Measurements from ENCODE around the gene RAB3GAP1.
"Not testable (repeated sequence)": the region's sequence is repeated elsewhere in the genome, so short reads cannot be mapped to it uniquely, and the experiment has no call there.

Gene RAB3GAP1

GRCh38 chr2:135093193-135093592 is 41.1 kb downstream of the RAB3GAP1 start:
- H3K27me3 ChIP-seq (ENCODE audit: insufficient read depth, low read length), result no peaks in the 10 kb centered on the region
- H3K9ac ChIP-seq (ENCODE audit: low read depth, low read length), result no peak overlapping the region
- H3K36me3 ChIP-seq (ENCODE audit: insufficient read depth, low read length), result peaks cover 29% of the 10 kb centered on the region
- H3K9me3 ChIP-seq (ENCODE audit: insufficient read depth, low read depth, low read length), result no peaks in the 10 kb centered on the region
- no peak overlapping the region for H3K4me3 ChIP-seq (ENCODE audit: low read length)
- no peak overlapping the region for H3K27ac ChIP-seq (ENCODE audit: low read depth, low read length)
- H3K4me1 ChIP-seq (ENCODE audit: insufficient read depth, low read length), result no peaks in the 10 kb centered on the region

- Histone ChIP-seq H3K4me3 (ENCODE audit: low read length) (no peak overlapping the region), H3K27me3 (ENCODE audit: insufficient read depth, low read length) (no peaks in the 10 kb centered on the region), H3K36me3 (ENCODE audit: insufficient read depth, low read length) (peaks cover 29% of the 10 kb centered on the region), H3K9me3 (ENCODE audit: insufficient read depth, low read depth, low read length) (no peaks in the 10 kb centered on the region), H3K9ac (ENCODE audit: low read depth, low read length) (no peak overlapping the region), H3K4me1 (ENCODE audit: insufficient read depth, low read length) (no peaks in the 10 kb centered on the region), H3K27ac (ENCODE audit: low read depth, low read length) (no peak overlapping the region)
- WGBS, result 90% methylated on average over 3 of the region's 3 CpGs
These were observed 41.7 kb downstream of the RAB3GAP1 start for GRCh38 chr2:135093670-135094330.

- no peaks in the 10 kb centered on the region for H3K27me3 ChIP-seq (ENCODE audit: insufficient read depth, low read length)
- no peaks in the 10 kb centered on the region for H3K9me3 ChIP-seq (ENCODE audit: insufficient read depth, low read depth, low read length)
- H3K27ac ChIP-seq (ENCODE audit: low read depth, low read length), result no peak overlapping the region
- H3K36me3 ChIP-seq (ENCODE audit: insufficient read depth, low read length), result peaks cover 29% of the 10 kb centered on the region
- H3K9ac ChIP-seq (ENCODE audit: low read depth, low read length), result no peak overlapping the region
- 98% methylated on average over 2 of the region's 2 CpGs for WGBS
- no peaks in the 10 kb centered on the region for H3K4me1 ChIP-seq (ENCODE audit: insufficient read depth, low read length)
- H3K4me3 ChIP-seq (ENCODE audit: low read length), result no peak overlapping the region
These were observed 42.4 kb downstream of the RAB3GAP1 start for GRCh38 chr2:135094508-135094907.

GRCh38 chr2:135095591-135095990 is 43.5 kb downstream of the RAB3GAP1 start:
- 93% methylated on average over 1 of the region's 3 CpGs for WGBS
- Histone ChIP-seq H3K27ac (ENCODE audit: low read depth, low read length) (no peak overlapping the region), H3K9me3 (ENCODE audit: insufficient read depth, low read depth, low read length) (no peaks in the 10 kb centered on the region), H3K4me1 (ENCODE audit: insufficient read depth, low read length) (no peaks in the 10 kb centered on the region), H3K9ac (ENCODE audit: low read depth, low read length) (no peak overlapping the region), H3K4me3 (ENCODE audit: low read length) (no peak overlapping the region), H3K27me3 (ENCODE audit: insufficient read depth, low read length) (no peaks in the 10 kb centered on the region), H3K36me3 (ENCODE audit: insufficient read depth, low read length) (peaks cover 29% of the 10 kb centered on the region)

- Histone ChIP-seq H3K9ac (ENCODE audit: low read depth, low read length) (no peak overlapping the region), H3K27me3 (ENCODE audit: insufficient read depth, low read length) (no peaks in the 10 kb centered on the region), H3K4me3 (ENCODE audit: low read length) (no peak overlapping the region), H3K4me1 (ENCODE audit: insufficient read depth, low read length) (no peaks in the 10 kb centered on the region), H3K27ac (ENCODE audit: low read depth, low read length) (no peak overlapping the region), H3K9me3 (ENCODE audit: insufficient read depth, low read depth, low read length) (no peaks in the 10 kb centered on the region), H3K36me3 (ENCODE audit: insufficient read depth, low read length) (peaks cover 31% of the 10 kb centered on the region)
- WGBS, result 80% methylated on average over 2 of the region's 4 CpGs
These were observed 44.8 kb downstream of the RAB3GAP1 start for GRCh38 chr2:135096665-135097446.

GRCh38 chr2:135097532-135098231 is 45.6 kb downstream of the RAB3GAP1 start:
- H3K9me3 ChIP-seq (ENCODE audit: insufficient read depth, low read depth, low read length), result no peaks in the 10 kb centered on the region
- H3K27ac ChIP-seq (ENCODE audit: low read depth, low read length), result no peak overlapping the region
- WGBS, result 83% methylated on average over 2 of the region's 2 CpGs
- H3K9ac ChIP-seq (ENCODE audit: low read depth, low read length), result no peak overlapping the region
- no peaks in the 10 kb centered on the region for H3K4me1 ChIP-seq (ENCODE audit: insufficient read depth, low read length)
- H3K36me3 ChIP-seq (ENCODE audit: insufficient read depth, low read length), result peaks cover 34% of the 10 kb centered on the region
- H3K4me3 ChIP-seq (ENCODE audit: low read length), result no peak overlapping the region
- H3K27me3 ChIP-seq (ENCODE audit: insufficient read depth, low read length), result no peaks in the 10 kb centered on the region

GRCh38 chr2:135099802-135100483 is 47.9 kb downstream of the RAB3GAP1 start:
- H3K9me3 ChIP-seq (ENCODE audit: insufficient read depth, low read depth, low read length), result peaks cover 11% of the 10 kb centered on the region; the same call in 1 of the 2 replicates
- H3K4me1 ChIP-seq (ENCODE audit: insufficient read depth, low read length), result no peaks in the 10 kb centered on the region
- H3K9ac ChIP-seq (ENCODE audit: low read depth, low read length), result no peak overlapping the region
- H3K36me3 ChIP-seq (ENCODE audit: insufficient read depth, low read length), result peaks cover 21% of the 10 kb centered on the region
- H3K27me3 ChIP-seq (ENCODE audit: insufficient read depth, low read length), result no peaks in the 10 kb centered on the region
- 92% methylated on average over 5 of the region's 5 CpGs for WGBS
- no peak overlapping the region for H3K27ac ChIP-seq (ENCODE audit: low read depth, low read length)
- no peak overlapping the region for H3K4me3 ChIP-seq (ENCODE audit: low read length)

- no peaks in the 10 kb centered on the region for H3K27me3 ChIP-seq (ENCODE audit: insufficient read depth, low read length)
- no peak overlapping the region for H3K27ac ChIP-seq (ENCODE audit: low read depth, low read length)
- no peak overlapping the region for H3K9ac ChIP-seq (ENCODE audit: low read depth, low read length)
- H3K4me1 ChIP-seq (ENCODE audit: insufficient read depth, low read length), result no peaks in the 10 kb centered on the region
- peaks cover 15% of the 10 kb centered on the region; the same call in 1 of the 2 replicates for H3K9me3 ChIP-seq (ENCODE audit: insufficient read depth, low read depth, low read length)
- H3K4me3 ChIP-seq (ENCODE audit: low read length), result no peak overlapping the region
- WGBS, result 100% methylated on average over 1 of the region's 1 CpG
- H3K36me3 ChIP-seq (ENCODE audit: insufficient read depth, low read length), result peaks cover 20% of the 10 kb centered on the region
These were observed 51.8 kb downstream of the RAB3GAP1 start for GRCh38 chr2:135103843-135104242.

- not testable (repeated sequence) for H3K27ac ChIP-seq (ENCODE audit: low read depth, low read length); H3K4me3 ChIP-seq (ENCODE audit: low read length); H3K27me3 ChIP-seq (ENCODE audit: insufficient read depth, low read length); H3K9ac ChIP-seq (ENCODE audit: low read depth, low read length); H3K4me1 ChIP-seq (ENCODE audit: insufficient read depth, low read length)
- 97% methylated on average over 53 of the region's 56 CpGs for WGBS
- Histone ChIP-seq H3K36me3 (ENCODE audit: insufficient read depth, low read length) (peaks cover 20% of the 10 kb centered on the region), H3K9me3 (ENCODE audit: insufficient read depth, low read depth, low read length) (peaks cover 15% of the 10 kb centered on the region; the same call in 1 of the 2 replicates)
These were observed 53.6 kb downstream of the RAB3GAP1 start for GRCh38 chr2:135105513-135106316.

- Histone ChIP-seq H3K27ac (ENCODE audit: low read depth, low read length) (no peak overlapping the region), H3K4me3 (ENCODE audit: low read length) (no peak overlapping the region), H3K36me3 (ENCODE audit: insufficient read depth, low read length) (peaks cover 28% of the 10 kb centered on the region), H3K9ac (ENCODE audit: low read depth, low read length) (no peak overlapping the region), H3K9me3 (ENCODE audit: insufficient read depth, low read depth, low read length) (peaks cover 3% of the 10 kb centered on the region; the same call in 1 of the 2 replicates), H3K27me3 (ENCODE audit: insufficient read depth, low read length) (no peaks in the 10 kb centered on the region), H3K4me1 (ENCODE audit: insufficient read depth, low read length) (no peaks in the 10 kb centered on the region)
- WGBS, result 95% methylated on average over 3 of the region's 3 CpGs
These were observed 61.2 kb downstream of the RAB3GAP1 start for GRCh38 chr2:135113322-135113721.

All from HUES64 (cell line).